Keratinocyte (primary cell): ENCODE results near the gene EEF1A2. TPM values are rescaled to one million over a fixed set of nuclear protein-coding genes. Genes with fewer than 3 reads are reported as not detected.

Experiments
- DNase-seq: peaks from one replicate; pipeline ENCODE4 v3.0.0-alpha.2; 2011; ENCODE audit warnings: low read depth, missing footprints, low spot score
- FAIRE-seq: peaks from 2 replicates; lab custom pipeline; 2011; peaks lifted over from hg19 to GRCh38; lab: Jason Lieb, UNC
- H2AFZ ChIP-seq: 2 replicates; pipeline ENCODE4 v1.6.0; 2012; ENCODE audit warnings: low read length, control low read depth, inconsistent platforms; ENCODE audit not compliant: control insufficient read depth
- H3K27ac ChIP-seq: 2 replicates; pipeline ENCODE4 v1.5.1; 2011; ENCODE audit warnings: low read length; ENCODE audit not compliant: control insufficient read depth, insufficient read depth
- H3K27me3 ChIP-seq: 3 replicates; pipeline ENCODE4 v1.6.0; 2011; ENCODE audit warnings: low read length; ENCODE audit not compliant: control insufficient read depth, insufficient read depth; ENCODE audit errors: extremely low read depth
- H3K36me3 ChIP-seq, 2 experiments: 2 replicates in 1 of 2; 3 replicates in 1 of 2; pipeline ENCODE4 v1.5.1; 2011; ENCODE audit warnings: low read length in 2 of 2, mild to moderate bottlenecking in 1 of 2; ENCODE audit not compliant: control insufficient read depth in 2 of 2, insufficient read depth in 2 of 2; ENCODE audit errors: extremely low read depth in 1 of 2
- H3K4me1 ChIP-seq: 3 replicates; pipeline ENCODE4 v1.5.1; 2011; ENCODE audit warnings: low read length; ENCODE audit not compliant: control insufficient read depth, insufficient read depth; ENCODE audit errors: extremely low read depth
- H3K4me2 ChIP-seq: 3 replicates; pipeline ENCODE4 v1.6.0; 2011; ENCODE audit warnings: low read depth, low read length; ENCODE audit not compliant: control insufficient read depth, insufficient read depth; ENCODE audit errors: extremely low read depth
- H3K4me3 ChIP-seq, 3 experiments: fragments of 200-600 bp in 1 of 3; sonication (generic) in 1 of 3; 2 replicates in 2 of 3; 3 replicates in 1 of 3; pipeline ENCODE4 v1.5.1; 2011 to 2016; ENCODE audit warnings: low read length in 3 of 3, mild to moderate bottlenecking in 3 of 3, control low read depth in 2 of 3, inconsistent platforms in 1 of 3, low read depth in 1 of 3, mixed read lengths in 1 of 3, mixed run types in 1 of 3, moderate library complexity in 1 of 3; ENCODE audit not compliant: control insufficient read depth in 2 of 3, insufficient read depth in 2 of 3; ENCODE audit errors: extremely low read depth in 1 of 3
- H3K79me2 ChIP-seq: 2 replicates; pipeline ENCODE4 v1.6.0; 2012; ENCODE audit warnings: low read length; ENCODE audit not compliant: control insufficient read depth, insufficient read depth
- H3K9ac ChIP-seq: 3 replicates; pipeline ENCODE4 v1.6.0; 2011; ENCODE audit warnings: low read length; ENCODE audit not compliant: control insufficient read depth, insufficient read depth; ENCODE audit errors: extremely low read depth
- H3K9me1 ChIP-seq: 3 replicates; pipeline ENCODE4 v1.6.0; 2011; ENCODE audit warnings: low read length; ENCODE audit not compliant: control insufficient read depth, insufficient read depth; ENCODE audit errors: extremely low read depth
- H3K9me3 ChIP-seq: 2 replicates; pipeline ENCODE4 v1.5.1; 2012; ENCODE audit warnings: low read depth, low read length; ENCODE audit not compliant: control insufficient read depth
- H4K20me1 ChIP-seq: 3 replicates; pipeline ENCODE4 v1.6.0; 2011; ENCODE audit warnings: low read length; ENCODE audit not compliant: control insufficient read depth, insufficient read depth; ENCODE audit errors: extremely low read depth
- EZH2 ChIP-seq: IDR thresholded peaks from one replicate; pipeline ENCODE4 v1.6.1; 2012; ENCODE audit warnings: inconsistent platforms, mild to moderate bottlenecking, low read length, moderate library complexity
- dilution Hi-C: fragments of 300-500 bp; cut with MboI; formaldehyde crosslinking; loops from one replicate; pipeline ENCODE4 v1.7.0; 2020; ENCODE audit warnings: low sequenced_read_pairs; ENCODE audit not compliant: extremely low pct_ligation_motif_present
- polyA plus RNA-seq, 5 experiments: library from polyadenylated mRNA; depleted of rRNA in 3 of 5; stranded (reverse) in 3 of 5; stranded (forward) in 1 of 5; unstranded in 1 of 5; fragments of >200 nt; gene quantifications; 1 replicate in 1 of 5; 2 replicates in 3 of 5; 3 replicates in 1 of 5; pipeline versions ENCODE4 v1.2.1 to v1.2.3, GENCODE V29; 2011 to 2012; ENCODE audit warnings: missing spikeins in 2 of 5, low read depth in 1 of 5, low replicate concordance in 1 of 5
- TF ChIP-seq, protein P1 (sequence below), 3 experiments: IDR thresholded peaks in 1 of 3; conservative IDR thresholded peaks in 1 of 3; optimal IDR thresholded peaks in 1 of 3; 2 replicates in 2 of 3; 3 replicates in 1 of 3; pipeline versions ENCODE3 to v1.5.1; 2011; ENCODE audit warnings: low read length in 3 of 3, mild to moderate bottlenecking in 3 of 3, moderate library complexity in 2 of 3, control low read depth in 1 of 3, inconsistent platforms in 1 of 3; ENCODE audit not compliant: insufficient read depth in 2 of 3; ENCODE audit errors: extremely low read depth in 1 of 3

The EEF1A2 gene
- polyA plus RNA-seq, 1 donor (not counting 4 experiments of a cell fraction or from before 2014, with no cell fraction given): 0.12 TPM

- TF ChIP-seq, protein P1, sequence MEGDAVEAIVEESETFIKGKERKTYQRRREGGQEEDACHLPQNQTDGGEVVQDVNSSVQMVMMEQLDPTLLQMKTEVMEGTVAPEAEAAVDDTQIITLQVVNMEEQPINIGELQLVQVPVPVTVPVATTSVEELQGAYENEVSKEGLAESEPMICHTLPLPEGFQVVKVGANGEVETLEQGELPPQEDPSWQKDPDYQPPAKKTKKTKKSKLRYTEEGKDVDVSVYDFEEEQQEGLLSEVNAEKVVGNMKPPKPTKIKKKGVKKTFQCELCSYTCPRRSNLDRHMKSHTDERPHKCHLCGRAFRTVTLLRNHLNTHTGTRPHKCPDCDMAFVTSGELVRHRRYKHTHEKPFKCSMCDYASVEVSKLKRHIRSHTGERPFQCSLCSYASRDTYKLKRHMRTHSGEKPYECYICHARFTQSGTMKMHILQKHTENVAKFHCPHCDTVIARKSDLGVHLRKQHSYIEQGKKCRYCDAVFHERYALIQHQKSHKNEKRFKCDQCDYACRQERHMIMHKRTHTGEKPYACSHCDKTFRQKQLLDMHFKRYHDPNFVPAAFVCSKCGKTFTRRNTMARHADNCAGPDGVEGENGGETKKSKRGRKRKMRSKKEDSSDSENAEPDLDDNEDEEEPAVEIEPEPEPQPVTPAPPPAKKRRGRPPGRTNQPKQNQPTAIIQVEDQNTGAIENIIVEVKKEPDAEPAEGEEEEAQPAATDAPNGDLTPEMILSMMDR (optimal IDR thresholded peaks at IDR 0.05 in 1 of 3, IDR thresholded peaks at IDR 0.05 in 1 of 3, conservative IDR thresholded peaks at IDR 0.05 in 1 of 3; ENCODE audit: extremely low read depth in 1 of 3, insufficient read depth in 2 of 3, low read length in 3 of 3): no peak
- no peak for TF ChIP-seq EZH2
- DNase-seq (no peak), FAIRE-seq (no peak)
- H3K36me3 ChIP-seq: no peaks in the 10 kb centered on the region
- no peaks in the 10 kb centered on the region for H3K9me1 ChIP-seq
- H2AFZ ChIP-seq: no peak overlapping the region
- dilution Hi-C loops: no loop called here
- no peak overlapping the region for H3K27ac ChIP-seq
- peaks cover 32% of the 10 kb centered on the region for H3K27me3 ChIP-seq
- no peak overlapping the region for H3K9ac ChIP-seq
- H3K4me1 ChIP-seq: no peaks in the 10 kb centered on the region
- no peak overlapping the region for H3K4me3 ChIP-seq
- no peak overlapping the region for H3K4me2 ChIP-seq
- H4K20me1 ChIP-seq: peaks cover 2% of the 10 kb centered on the region
- H3K79me2 ChIP-seq: no peaks in the 10 kb centered on the region
- H3K9me3 ChIP-seq: no peaks in the 10 kb centered on the region
Measured at GRCh38 chr20:63508072-63508768, 9.3 kb upstream of the EEF1A2 start.

DNA sequence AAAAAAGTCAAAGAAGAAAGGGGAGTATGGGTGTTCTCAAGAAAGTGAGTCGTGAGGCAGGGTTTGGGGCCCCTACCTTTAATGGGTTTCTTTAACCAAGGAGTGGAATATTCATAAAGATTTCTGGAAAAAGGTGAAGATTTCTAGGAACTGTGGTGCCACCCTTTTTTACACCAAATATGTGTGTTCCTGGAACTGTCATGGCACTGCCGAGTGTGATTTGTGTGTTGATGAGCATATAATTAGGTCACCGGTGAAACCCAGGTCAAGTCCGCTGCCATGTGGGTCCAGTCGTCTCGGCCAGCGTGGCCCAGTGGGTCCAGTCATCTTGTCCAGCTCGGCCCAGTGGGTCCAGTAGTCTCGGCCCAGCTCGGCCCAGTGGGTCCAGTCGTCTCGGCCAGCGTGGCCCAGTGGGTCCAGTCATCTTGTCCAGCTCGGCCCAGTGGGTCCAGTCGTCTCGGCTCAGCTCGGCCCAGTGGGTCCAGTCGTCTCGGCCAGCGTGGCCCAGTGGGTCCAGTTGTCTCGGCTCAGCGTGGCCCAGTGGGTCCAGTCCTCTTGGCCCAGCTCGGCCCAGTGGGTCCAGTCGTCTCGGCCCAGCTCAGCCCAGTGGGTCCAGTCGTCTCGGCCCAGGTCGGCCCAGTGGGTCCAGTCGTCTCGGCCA lies 8.3 kb upstream of the EEF1A2 start:
- no peaks in the 10 kb centered on the region for H3K9me3 ChIP-seq
- no peak overlapping the region for H3K27ac ChIP-seq
- H3K36me3 ChIP-seq: no peaks in the 10 kb centered on the region
- H3K4me1 ChIP-seq: no peaks in the 10 kb centered on the region
- TF ChIP-seq, protein P1 (optimal IDR thresholded peaks at IDR 0.05 in 1 of 3, IDR thresholded peaks at IDR 0.05 in 1 of 3, conservative IDR thresholded peaks at IDR 0.05 in 1 of 3; ENCODE audit: extremely low read depth in 1 of 3, insufficient read depth in 2 of 3, low read length in 3 of 3): no peak
- no peak for TF ChIP-seq EZH2
- H3K9ac ChIP-seq: no peak overlapping the region
- H3K4me3 ChIP-seq: no peak overlapping the region
- peaks cover 2% of the 10 kb centered on the region for H4K20me1 ChIP-seq
- FAIRE-seq (no peak), DNase-seq (no peak)
- H3K9me1 ChIP-seq: no peaks in the 10 kb centered on the region
- peaks cover 37% of the 10 kb centered on the region for H3K27me3 ChIP-seq
- no peaks in the 10 kb centered on the region for H3K79me2 ChIP-seq
- dilution Hi-C loops: no loop called here
- no peak overlapping the region for H3K4me2 ChIP-seq
- no peak overlapping the region for H2AFZ ChIP-seq
